ENCODE results near the gene MYH11. TPM values are rescaled to one million over a fixed set of nuclear protein-coding genes. Genes with fewer than 3 reads are reported as not detected.

The MYH11 gene
- polyA plus RNA-seq, 1 donor from 2014 or later: not detected

DNA sequence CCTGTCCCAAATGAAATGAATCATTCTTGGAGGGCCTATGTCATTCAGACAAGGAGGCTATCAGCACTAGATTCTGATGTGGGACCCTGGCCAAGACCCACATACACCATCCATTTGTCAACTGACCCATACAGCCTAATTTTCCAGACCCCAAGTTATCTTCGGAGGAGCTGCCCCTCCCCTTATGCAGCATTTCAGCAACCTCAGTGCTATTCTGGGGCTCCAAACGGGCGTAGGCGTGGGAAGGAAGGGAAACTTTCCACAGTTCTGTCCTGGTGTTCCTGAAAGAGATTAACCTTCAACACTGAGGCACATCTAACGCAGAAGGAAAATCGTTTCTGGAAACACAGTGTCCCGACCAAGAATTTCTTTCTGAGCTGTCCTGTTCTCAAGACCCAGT is 86.7 kb downstream of the MYH11 start:
- no peak overlapping the region for H3K4me2 ChIP-seq (ENCODE audit: low read length)

DNA sequence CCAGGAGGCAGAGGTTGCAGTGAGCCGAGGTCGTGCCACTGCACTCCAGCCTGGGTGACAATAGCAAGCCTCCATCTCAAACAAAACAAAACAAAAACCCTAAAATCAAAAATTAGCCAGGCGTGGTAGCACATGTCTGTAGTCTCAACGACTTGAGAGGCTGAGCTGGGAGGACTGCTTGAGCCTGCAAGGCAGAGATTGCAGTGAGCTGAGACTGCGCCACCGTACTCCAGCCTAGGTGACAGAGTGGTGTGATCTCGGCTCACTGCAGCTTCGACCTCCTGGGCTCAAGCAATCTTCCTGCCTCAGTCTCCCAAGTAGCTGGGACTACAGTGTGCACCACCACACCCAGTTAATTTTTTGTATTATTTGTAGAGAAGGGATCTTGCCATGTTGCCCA is 87.6 kb downstream of the MYH11 start:
- Histone ChIP-seq H3F3A (ENCODE audit: insufficient read depth, low read length, poor library complexity, severe bottlenecking) (no peaks in the 10 kb centered on the region), H2AFZ (ENCODE audit: low read depth, low read length) (no peak overlapping the region), H3K4me3 (ENCODE audit: low read length) (no peak overlapping the region), H3K36me3 (ENCODE audit: insufficient read depth, low read length) (no peaks in the 10 kb centered on the region), H4K20me1 (ENCODE audit: insufficient read depth) (no peaks in the 10 kb centered on the region), H3K4me2 (ENCODE audit: low read length) (no peak overlapping the region), H3K27me3 (ENCODE audit: insufficient read depth, low read depth, low read length) (no peaks in the 10 kb centered on the region), H3K9me2 (ENCODE audit: insufficient read depth, low read length) (no peaks in the 10 kb centered on the region), H3K27ac (ENCODE audit: low read length) (no peak overlapping the region), H3K9ac (ENCODE audit: low read length) (no peak overlapping the region), H3K9me3 (ENCODE audit: low read length) (no peaks in the 10 kb centered on the region), H3K79me2 (replicated peaks; ENCODE audit: insufficient read depth, low read length) (no peaks in the 10 kb centered on the region)
- TF ChIP-seq, protein P1, sequence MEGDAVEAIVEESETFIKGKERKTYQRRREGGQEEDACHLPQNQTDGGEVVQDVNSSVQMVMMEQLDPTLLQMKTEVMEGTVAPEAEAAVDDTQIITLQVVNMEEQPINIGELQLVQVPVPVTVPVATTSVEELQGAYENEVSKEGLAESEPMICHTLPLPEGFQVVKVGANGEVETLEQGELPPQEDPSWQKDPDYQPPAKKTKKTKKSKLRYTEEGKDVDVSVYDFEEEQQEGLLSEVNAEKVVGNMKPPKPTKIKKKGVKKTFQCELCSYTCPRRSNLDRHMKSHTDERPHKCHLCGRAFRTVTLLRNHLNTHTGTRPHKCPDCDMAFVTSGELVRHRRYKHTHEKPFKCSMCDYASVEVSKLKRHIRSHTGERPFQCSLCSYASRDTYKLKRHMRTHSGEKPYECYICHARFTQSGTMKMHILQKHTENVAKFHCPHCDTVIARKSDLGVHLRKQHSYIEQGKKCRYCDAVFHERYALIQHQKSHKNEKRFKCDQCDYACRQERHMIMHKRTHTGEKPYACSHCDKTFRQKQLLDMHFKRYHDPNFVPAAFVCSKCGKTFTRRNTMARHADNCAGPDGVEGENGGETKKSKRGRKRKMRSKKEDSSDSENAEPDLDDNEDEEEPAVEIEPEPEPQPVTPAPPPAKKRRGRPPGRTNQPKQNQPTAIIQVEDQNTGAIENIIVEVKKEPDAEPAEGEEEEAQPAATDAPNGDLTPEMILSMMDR (IDR thresholded peaks at IDR 0.05; ENCODE audit: poor library complexity, severe bottlenecking): no peak
- TF ChIP-seq, protein P2, sequence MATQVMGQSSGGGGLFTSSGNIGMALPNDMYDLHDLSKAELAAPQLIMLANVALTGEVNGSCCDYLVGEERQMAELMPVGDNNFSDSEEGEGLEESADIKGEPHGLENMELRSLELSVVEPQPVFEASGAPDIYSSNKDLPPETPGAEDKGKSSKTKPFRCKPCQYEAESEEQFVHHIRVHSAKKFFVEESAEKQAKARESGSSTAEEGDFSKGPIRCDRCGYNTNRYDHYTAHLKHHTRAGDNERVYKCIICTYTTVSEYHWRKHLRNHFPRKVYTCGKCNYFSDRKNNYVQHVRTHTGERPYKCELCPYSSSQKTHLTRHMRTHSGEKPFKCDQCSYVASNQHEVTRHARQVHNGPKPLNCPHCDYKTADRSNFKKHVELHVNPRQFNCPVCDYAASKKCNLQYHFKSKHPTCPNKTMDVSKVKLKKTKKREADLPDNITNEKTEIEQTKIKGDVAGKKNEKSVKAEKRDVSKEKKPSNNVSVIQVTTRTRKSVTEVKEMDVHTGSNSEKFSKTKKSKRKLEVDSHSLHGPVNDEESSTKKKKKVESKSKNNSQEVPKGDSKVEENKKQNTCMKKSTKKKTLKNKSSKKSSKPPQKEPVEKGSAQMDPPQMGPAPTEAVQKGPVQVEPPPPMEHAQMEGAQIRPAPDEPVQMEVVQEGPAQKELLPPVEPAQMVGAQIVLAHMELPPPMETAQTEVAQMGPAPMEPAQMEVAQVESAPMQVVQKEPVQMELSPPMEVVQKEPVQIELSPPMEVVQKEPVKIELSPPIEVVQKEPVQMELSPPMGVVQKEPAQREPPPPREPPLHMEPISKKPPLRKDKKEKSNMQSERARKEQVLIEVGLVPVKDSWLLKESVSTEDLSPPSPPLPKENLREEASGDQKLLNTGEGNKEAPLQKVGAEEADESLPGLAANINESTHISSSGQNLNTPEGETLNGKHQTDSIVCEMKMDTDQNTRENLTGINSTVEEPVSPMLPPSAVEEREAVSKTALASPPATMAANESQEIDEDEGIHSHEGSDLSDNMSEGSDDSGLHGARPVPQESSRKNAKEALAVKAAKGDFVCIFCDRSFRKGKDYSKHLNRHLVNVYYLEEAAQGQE (IDR thresholded peaks at IDR 0.05; ENCODE audit: borderline replicate concordance): no peak
- TF ChIP-seq EZH2 (IDR thresholded peaks at IDR 0.05; ENCODE audit: borderline replicate concordance, insufficient read depth, low read length, poor library complexity, severe bottlenecking) (no peak), EP300 (conservative IDR thresholded peaks at IDR 0.05; ENCODE audit: poor library complexity, severe bottlenecking) (no peak), POLR2AphosphoS5 (IDR thresholded peaks at IDR 0.05) (no peak), TAF1 (IDR thresholded peaks at IDR 0.05; ENCODE audit: low read depth) (no peak), RAD21 (conservative IDR thresholded peaks at IDR 0.05) (no peak), MXI1 (conservative IDR thresholded peaks at IDR 0.05; ENCODE audit: poor library complexity, severe bottlenecking) (no peak), SMC3 (conservative IDR thresholded peaks at IDR 0.05; ENCODE audit: poor library complexity) (no peak)

More for the DNA sequence above, 86.7 kb downstream of the MYH11 start:
- H3K27ac ChIP-seq (ENCODE audit: low read length): no peak overlapping the region
- no peak overlapping the region for H3K9ac ChIP-seq (ENCODE audit: low read length)
- TF ChIP-seq, protein P2 (IDR thresholded peaks at IDR 0.05; ENCODE audit: borderline replicate concordance): no peak
- no peak for TF ChIP-seq POLR2AphosphoS5 (IDR thresholded peaks at IDR 0.05)
- no peak for TF ChIP-seq TAF1 (IDR thresholded peaks at IDR 0.05; ENCODE audit: low read depth)
- no peak for TF ChIP-seq EZH2 (IDR thresholded peaks at IDR 0.05; ENCODE audit: borderline replicate concordance, insufficient read depth, low read length, poor library complexity, severe bottlenecking)
- no peak for TF ChIP-seq MXI1 (conservative IDR thresholded peaks at IDR 0.05; ENCODE audit: poor library complexity, severe bottlenecking)
- TF ChIP-seq, protein P1 (IDR thresholded peaks at IDR 0.05; ENCODE audit: poor library complexity, severe bottlenecking): no peak
- no peak for TF ChIP-seq EP300 (conservative IDR thresholded peaks at IDR 0.05; ENCODE audit: poor library complexity, severe bottlenecking)
- no peak for TF ChIP-seq SMC3 (conservative IDR thresholded peaks at IDR 0.05; ENCODE audit: poor library complexity)
- TF ChIP-seq RAD21 (conservative IDR thresholded peaks at IDR 0.05): no peak
- no peaks in the 10 kb centered on the region for H3K79me2 ChIP-seq (replicated peaks; ENCODE audit: insufficient read depth, low read length)
- no peaks in the 10 kb centered on the region for H3F3A ChIP-seq (ENCODE audit: insufficient read depth, low read length, poor library complexity, severe bottlenecking)
- H3K4me3 ChIP-seq (ENCODE audit: low read length): no peak overlapping the region
- no peaks in the 10 kb centered on the region for H3K27me3 ChIP-seq (ENCODE audit: insufficient read depth, low read depth, low read length)
- no peaks in the 10 kb centered on the region for H3K36me3 ChIP-seq (ENCODE audit: insufficient read depth, low read length)
- no peaks in the 10 kb centered on the region for H3K9me2 ChIP-seq (ENCODE audit: insufficient read depth, low read length)
- no peaks in the 10 kb centered on the region for H4K20me1 ChIP-seq (ENCODE audit: insufficient read depth)
- H2AFZ ChIP-seq (ENCODE audit: low read depth, low read length): no peak overlapping the region
- no peaks in the 10 kb centered on the region for H3K9me3 ChIP-seq (ENCODE audit: low read length)

Measured in neural cell (in vitro differentiated cells).